Stomach smooth muscle (tissue), 2 donors: ENCODE measurements around the gene GTPBP4.
"Not testable (repeated sequence)": the region's sequence is repeated elsewhere in the genome, so short reads cannot be mapped to it uniquely, and the experiment has no call there.

Source experiments
- H3K27ac ChIP-seq: one replicate; pipeline ENCODE4 v1.7.0; 2013; ENCODE audit warnings: mild to moderate bottlenecking, low read length, inconsistent platforms
- H3K27me3 ChIP-seq, 2 donors: one replicate each; pipeline ENCODE4 v1.7.0; 2013; ENCODE audit warnings: low read length in 2 of 2; ENCODE audit not compliant: insufficient read depth in 2 of 2, control insufficient read depth in 1 of 2
- H3K36me3 ChIP-seq, 2 donors: one replicate each; pipeline ENCODE4 v1.7.0; 2013; ENCODE audit warnings: low read length in 2 of 2; ENCODE audit not compliant: control insufficient read depth in 2 of 2, insufficient read depth in 2 of 2
- H3K4me1 ChIP-seq: one replicate; pipeline ENCODE4 v1.7.0; 2013; ENCODE audit warnings: low read length; ENCODE audit not compliant: control insufficient read depth, insufficient read depth
- H3K4me3 ChIP-seq, 2 donors: one replicate each; pipeline ENCODE4 v1.7.0; 2013; ENCODE audit warnings: low read length in 2 of 2
- H3K9ac ChIP-seq, 2 donors: one replicate each; pipeline ENCODE4 v1.7.0; 2013; ENCODE audit warnings: low read length in 2 of 2, mild to moderate bottlenecking in 1 of 2
- H3K9me3 ChIP-seq, 2 donors: one replicate each; pipeline ENCODE4 v1.7.0; 2013; ENCODE audit warnings: low read length in 2 of 2; ENCODE audit not compliant: control insufficient read depth in 2 of 2
- donor health status: healthy.
- donor health status: Pancreatic carcinoma.

GTPBP4 gene

GRCh38 chr10:1009071-1009494 is 20.8 kb downstream of the GTPBP4 start:
- no peak overlapping the region for H3K9ac ChIP-seq
- H3K9me3 ChIP-seq: no peaks in the 10 kb centered on the region
- H3K36me3 ChIP-seq: peaks cover 73 to 74% of the 10 kb centered on the region in 2 donors
- no peak overlapping the region for H3K4me3 ChIP-seq
- no peaks in the 10 kb centered on the region for H3K27me3 ChIP-seq
- no peaks in the 10 kb centered on the region for H3K4me1 ChIP-seq
- no peak overlapping the region for H3K27ac ChIP-seq

GRCh38 chr10:1009947-1010346 is 21.7 kb downstream of the GTPBP4 start:
- not testable (repeated sequence) for H3K4me1 ChIP-seq, H3K4me3 ChIP-seq, H3K9ac ChIP-seq, H3K27ac ChIP-seq, H3K9me3 ChIP-seq, H3K27me3 ChIP-seq
- H3K36me3 ChIP-seq: peaks cover 66 to 72% of the 10 kb centered on the region in 2 donors

GRCh38 chr10:1010703-1011102 is 22.5 kb downstream of the GTPBP4 start:
- H3K36me3 ChIP-seq: peaks cover 62 to 72% of the 10 kb centered on the region in 2 donors
- no peak overlapping the region for H3K4me3 ChIP-seq
- H3K9me3 ChIP-seq: no peaks in the 10 kb centered on the region
- H3K9ac ChIP-seq: no peak overlapping the region
- no peaks in the 10 kb centered on the region for H3K4me1 ChIP-seq
- no peaks in the 10 kb centered on the region for H3K27me3 ChIP-seq
- H3K27ac ChIP-seq: no peak overlapping the region

GRCh38 chr10:1011696-1012095 is 23.5 kb downstream of the GTPBP4 start:
- Histone ChIP-seq H3K4me1 (no peaks in the 10 kb centered on the region), H3K36me3 (peaks cover 62 to 72% of the 10 kb centered on the region in 2 donors), H3K27ac (no peak overlapping the region), H3K4me3 (no peak overlapping the region), H3K9me3 (no peaks in the 10 kb centered on the region), H3K9ac (no peak overlapping the region), H3K27me3 (no peaks in the 10 kb centered on the region)

GRCh38 chr10:1015688-1016087 is 27.5 kb downstream of the GTPBP4 start:
- no peaks in the 10 kb centered on the region for H3K4me1 ChIP-seq
- no peak overlapping the region for H3K27ac ChIP-seq
- no peak overlapping the region for H3K4me3 ChIP-seq
- no peaks in the 10 kb centered on the region for H3K9me3 ChIP-seq
- no peak overlapping the region for H3K9ac ChIP-seq
- H3K27me3 ChIP-seq: no peaks in the 10 kb centered on the region
- peaks cover 44 to 62% of the 10 kb centered on the region in 2 donors for H3K36me3 ChIP-seq

- Histone ChIP-seq H3K4me3 (no peak overlapping the region), H3K4me1 (no peaks in the 10 kb centered on the region), H3K9ac (no peak overlapping the region), H3K36me3 (peaks cover 20 to 35% of the 10 kb centered on the region in 2 donors), H3K27ac (no peak overlapping the region), H3K27me3 (no peaks in the 10 kb centered on the region), H3K9me3 (no peaks in the 10 kb centered on the region)
These were observed 31.1 kb downstream of the GTPBP4 start for GRCh38 chr10:1019362-1019761.

- no peak overlapping the region for H3K9ac ChIP-seq
- no peaks in the 10 kb centered on the region for H3K9me3 ChIP-seq
- H3K4me1 ChIP-seq: no peaks in the 10 kb centered on the region
- H3K4me3 ChIP-seq: no peak overlapping the region
- no peak overlapping the region for H3K27ac ChIP-seq
- no peaks in the 10 kb centered on the region for H3K27me3 ChIP-seq
- H3K36me3 ChIP-seq: peaks cover 20 to 30% of the 10 kb centered on the region in 2 donors
These were observed 32.2 kb downstream of the GTPBP4 start for GRCh38 chr10:1020460-1020859.

- Histone ChIP-seq H3K27ac (no peak overlapping the region), H3K9ac (no peak overlapping the region), H3K4me3 (no peak overlapping the region), H3K27me3 (no peaks in the 10 kb centered on the region), H3K36me3 (peaks cover 16 to 26% of the 10 kb centered on the region in 2 donors), H3K9me3 (no peaks in the 10 kb centered on the region), H3K4me1 (no peaks in the 10 kb centered on the region)
These were observed 32.7 kb downstream of the GTPBP4 start for GRCh38 chr10:1020958-1021357.

- no peak overlapping the region for H3K9ac ChIP-seq
- no peak overlapping the region for H3K4me3 ChIP-seq
- H3K27ac ChIP-seq: no peak overlapping the region
- H3K36me3 ChIP-seq: peaks cover 8 to 12% of the 10 kb centered on the region in 2 donors
- H3K9me3 ChIP-seq: no peaks in the 10 kb centered on the region
- no peaks in the 10 kb centered on the region for H3K27me3 ChIP-seq
- H3K4me1 ChIP-seq: no peaks in the 10 kb centered on the region
These were observed 34.2 kb downstream of the GTPBP4 start for GRCh38 chr10:1022413-1022812.

- Histone ChIP-seq H3K27ac (no peak overlapping the region), H3K9me3 (no peaks in the 10 kb centered on the region), H3K36me3 (peaks cover 5% of the 10 kb centered on the region in 2 donors), H3K4me1 (no peaks in the 10 kb centered on the region), H3K4me3 (no peak overlapping the region), H3K9ac (no peak overlapping the region), H3K27me3 (no peaks in the 10 kb centered on the region)
These were observed 35.9 kb downstream of the GTPBP4 start for GRCh38 chr10:1024103-1024502.

- H3K27ac ChIP-seq: no peak within 1 kb of the TSS
- H3K36me3 ChIP-seq: no peaks in the 10 kb centered on the region
- no peaks in the 10 kb centered on the region for H3K4me1 ChIP-seq
- no peaks in the 10 kb centered on the region for H3K9me3 ChIP-seq
- no peak within 1 kb of the TSS for H3K9ac ChIP-seq
- H3K4me3 ChIP-seq: no peak within 1 kb of the TSS
- no peaks in the 10 kb centered on the region for H3K27me3 ChIP-seq
These were observed 37.4 kb downstream of the GTPBP4 start, which contains the start of gene IDI2 for GRCh38 chr10:1025683-1026082. TSS of gene IDI2 (minus strand) at chr10:1025859. CDS start at chr10:1024723, 1,136 bp downstream.
